Activated CD4-positive, alpha-beta T cell treated with anti-CD3 and anti-CD28 coated beads, Interleukin-2, amount 50 U/mL, for 48 hours (primary cell): ENCODE measurements around the gene TMEM100.
A peak's percentile ranks its signal among the peaks of the same experiment; 100 is the strongest.

Experiments used
- DNase-seq, 2 experiments: peaks; one replicate each; pipeline ENCODE4 v3.0.0-alpha.2; 2020

Gene TMEM100

DNA sequence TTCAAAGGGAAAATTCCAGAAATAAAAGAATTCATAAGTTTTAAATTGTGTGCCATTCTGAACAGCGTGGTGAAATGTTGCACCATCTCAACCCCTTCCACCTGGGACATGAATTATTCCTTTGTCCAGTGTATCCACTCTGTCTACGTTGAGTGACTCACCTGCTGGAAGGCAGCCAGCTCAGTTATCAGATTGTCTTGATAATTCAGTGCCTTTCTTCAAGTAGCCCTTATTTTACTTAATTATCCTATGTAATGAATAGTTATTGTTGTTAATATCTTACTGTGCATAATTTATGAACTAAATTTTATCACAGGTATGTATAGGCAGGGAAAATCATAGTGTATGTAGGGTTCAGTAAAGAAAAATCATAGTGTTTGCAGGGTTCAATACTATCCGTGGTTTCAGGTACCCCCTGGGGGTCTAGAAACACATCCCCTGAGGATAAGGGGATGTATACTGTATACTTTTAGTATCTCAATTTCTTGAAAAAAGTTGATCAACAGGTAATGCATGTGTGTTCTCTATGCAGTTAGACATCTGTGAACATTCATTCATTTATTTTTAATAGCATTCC is 20.5 kb upstream of the TMEM100 start:
- DNase-seq = no peak

- no peak for DNase-seq
Observed at GRCh38 chr17:55742272-55743102, 19.8 kb upstream of the TMEM100 start.

GRCh38 chr17:55741356-55741700 is 18.7 kb upstream of the TMEM100 start:
- DNase-seq = no peak

DNA sequence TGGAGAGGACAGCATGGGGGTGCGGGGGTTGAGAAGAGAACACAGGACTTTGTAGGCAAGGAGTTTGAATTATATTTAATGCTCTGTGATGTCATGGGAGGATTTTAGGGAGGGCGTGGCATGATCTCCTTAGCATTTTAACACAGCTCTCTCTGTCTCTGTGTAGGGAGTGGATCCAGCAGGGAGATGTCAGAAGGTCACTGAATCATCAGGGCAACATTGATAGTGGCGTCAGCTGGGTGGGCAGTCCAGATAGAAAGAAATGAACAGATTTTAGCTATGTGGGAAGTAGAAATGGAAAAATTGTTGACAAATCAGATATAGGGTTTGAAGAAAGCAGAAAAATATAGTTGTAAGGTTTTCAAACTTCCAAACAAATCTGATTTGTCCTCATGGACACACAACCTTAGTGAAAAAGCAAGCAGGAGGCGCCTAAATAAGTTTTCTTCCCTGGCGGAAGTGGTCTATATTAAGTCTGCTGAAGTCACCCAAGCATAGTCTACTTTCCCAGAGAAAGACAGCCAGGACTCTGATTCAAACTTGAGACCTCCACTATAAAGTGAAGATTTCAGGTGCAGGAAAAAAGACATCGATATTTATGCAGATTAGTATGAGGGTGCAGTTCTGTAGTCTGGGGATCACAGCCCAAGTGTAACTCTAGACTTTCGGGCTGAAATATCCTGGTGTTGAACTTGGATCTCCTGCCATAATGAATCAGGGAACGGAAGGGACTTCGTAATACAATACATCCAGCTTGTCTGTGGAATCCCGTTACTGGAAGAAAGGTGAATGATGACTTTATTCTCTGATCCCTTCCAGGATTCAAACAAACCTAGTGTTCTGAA is 18.1 kb upstream of the TMEM100 start:
- DNase-seq = no peak

GRCh38 chr17:55737976-55738501 is 15.4 kb upstream of the TMEM100 start:
- no peak for DNase-seq

DNA sequence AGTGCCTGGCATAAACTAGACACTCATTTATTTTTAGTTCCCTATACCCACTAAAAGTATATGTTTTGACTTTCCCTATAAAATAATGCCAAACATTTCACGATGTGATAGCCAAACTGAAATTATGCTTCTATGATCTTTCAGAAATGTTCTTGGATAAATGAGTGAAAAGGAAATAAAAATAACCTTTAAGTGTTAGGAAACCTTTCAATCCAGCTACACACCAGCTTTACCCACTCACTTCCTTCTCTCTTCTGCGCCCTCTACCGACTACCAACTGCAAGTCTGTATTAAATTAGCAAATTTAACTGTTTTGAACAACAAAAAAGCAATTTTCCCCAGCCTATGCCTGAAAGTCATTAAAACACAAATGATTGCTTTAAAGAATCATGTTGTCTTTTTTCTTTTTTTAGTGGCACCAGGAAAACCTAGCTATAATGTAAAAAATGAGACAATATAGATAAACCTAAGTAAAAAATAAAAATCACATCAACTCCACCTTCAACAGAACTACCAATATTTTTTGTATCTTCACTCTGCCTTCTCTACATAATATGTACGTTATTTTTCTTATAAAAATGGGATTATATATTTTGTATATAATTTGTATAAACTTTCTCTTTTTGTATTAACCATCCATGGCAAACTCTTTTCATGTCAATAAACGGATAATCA is 13.2 kb upstream of the TMEM100 start:
- peak in 1 of 2 experiments; percentile 38 for DNase-seq

GRCh38 chr17:55734128-55734781 is 11.6 kb upstream of the TMEM100 start:
- peak in 1 of 2 experiments; percentile 14 for DNase-seq

GRCh38 chr17:55731586-55732250 is 9.1 kb upstream of the TMEM100 start:
- no peak for DNase-seq

DNA sequence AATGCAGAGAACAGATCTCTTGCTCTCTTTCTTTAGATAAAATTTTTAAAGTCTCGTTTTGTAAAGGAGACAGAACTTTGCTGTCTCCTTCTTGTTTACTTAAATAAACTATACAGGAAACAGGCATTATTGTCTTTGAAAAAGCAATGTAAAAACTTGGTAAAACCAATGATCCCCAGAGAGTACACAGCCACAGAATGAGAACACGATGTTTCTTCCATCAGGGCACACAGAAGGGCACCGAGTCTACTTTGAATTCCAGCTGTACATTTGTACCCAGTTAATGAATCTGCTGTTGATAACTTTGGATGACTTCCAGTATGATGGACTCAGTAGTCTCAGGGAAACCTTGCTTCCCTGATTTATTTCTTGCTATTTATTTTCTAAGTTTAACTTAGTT is 8.1 kb upstream of the TMEM100 start:
- DNase-seq = no peak

- DNase-seq = no peak
Observed at GRCh38 chr17:55730380-55730779, 7.7 kb upstream of the TMEM100 start.

GRCh38 chr17:55729484-55729883 is 6.8 kb upstream of the TMEM100 start:
- no peak for DNase-seq

GRCh38 chr17:55728833-55729232 is 6.2 kb upstream of the TMEM100 start:
- DNase-seq = no peak

- DNase-seq = no peak
Observed at GRCh38 chr17:55728361-55728760, 5.7 kb upstream of the TMEM100 start.

GRCh38 chr17:55727920-55728319 is 5.3 kb upstream of the TMEM100 start:
- no peak for DNase-seq

DNA sequence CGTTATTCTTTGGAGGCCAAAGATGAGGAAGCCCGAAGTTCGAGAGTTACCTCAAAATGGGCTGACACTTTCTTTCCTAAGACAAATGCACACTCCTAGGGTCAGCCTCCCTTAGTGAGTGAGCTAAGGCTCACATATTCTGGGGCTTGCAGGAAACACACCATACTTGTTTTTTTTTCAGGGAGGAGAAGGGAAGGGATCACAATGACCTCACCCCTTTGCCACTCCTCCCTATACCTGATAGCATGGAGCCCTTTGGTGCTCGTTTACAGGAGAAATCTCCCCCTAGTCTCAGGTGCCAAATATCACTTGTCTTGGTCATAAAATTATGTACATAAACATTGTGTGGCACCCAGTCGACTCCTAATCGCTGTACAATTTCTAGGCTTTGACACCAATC is 4.6 kb upstream of the TMEM100 start:
- DNase-seq = no peak

DNA sequence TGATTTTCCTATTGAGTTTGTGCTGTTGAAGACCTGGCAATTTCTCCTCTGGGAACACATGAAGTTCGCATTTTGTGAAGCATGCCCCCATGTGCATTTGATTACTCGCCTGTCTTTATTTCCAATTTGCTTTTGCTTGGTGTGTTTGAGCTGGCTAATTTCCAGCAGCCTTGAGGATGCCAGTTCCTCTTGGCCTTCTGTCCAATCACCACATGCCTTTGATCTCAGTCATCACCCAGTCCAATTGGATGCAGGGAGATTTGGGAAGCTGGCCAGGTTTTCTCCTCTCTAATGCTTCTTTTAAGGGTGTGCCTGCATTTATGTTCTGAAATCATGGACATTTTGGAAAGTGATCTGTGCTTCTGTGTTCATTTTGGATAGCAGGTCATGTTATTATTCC is 3.8 kb upstream of the TMEM100 start:
- no peak for DNase-seq

- DNase-seq = no peak
Observed at GRCh38 chr17:55723488-55723848, 804 bp upstream of the TMEM100 start.

- no peak for DNase-seq
Observed at GRCh38 chr17:55722016-55722736, 488 bp downstream of the TMEM100 start.

GRCh38 chr17:55720919-55721836 is 1.5 kb downstream of the TMEM100 start:
- DNase-seq = no peak
